HFFc6 (cell line): ENCODE data around the gene ATP11A. TPM values are rescaled to one million over a fixed set of nuclear protein-coding genes. Genes with fewer than 3 reads are reported as not detected.

ENCODE experiments used
- DNase-seq: peaks from one replicate; pipeline ENCODE4 v3.0.0-alpha.2; 2018
- H3K27ac Mint-ChIP-seq: 2 replicates; pipeline ENCODE4 v1.8.0; 2020; ENCODE audit warnings: mild to moderate bottlenecking, mixed read lengths
- H3K27me3 Mint-ChIP-seq: 2 replicates; pipeline ENCODE4 v1.8.0; 2021; ENCODE audit warnings: mild to moderate bottlenecking, moderate library complexity, mixed read lengths; ENCODE audit not compliant: insufficient read depth
- H3K36me3 Mint-ChIP-seq: 2 replicates; pipeline ENCODE4 v1.8.0; 2021; ENCODE audit warnings: low read depth, mixed read lengths
- H3K4me1 Mint-ChIP-seq: 2 replicates; pipeline ENCODE4 v1.8.0; 2020; ENCODE audit warnings: low read depth, mixed read lengths
- H3K4me3 Mint-ChIP-seq: 2 replicates; pipeline ENCODE4 v1.8.0; 2020; ENCODE audit warnings: mild to moderate bottlenecking, moderate library complexity, mixed read lengths
- H3K9me3 Mint-ChIP-seq: 2 replicates; pipeline ENCODE4 v1.8.0; 2020; ENCODE audit warnings: mild to moderate bottlenecking, mixed read lengths
- total RNA-seq, 6 experiments: library from RNA; stranded (reverse); fragmentation: NEBNext Ultra II Directional; extraction: Animal tissue kit (Norgen Biotek cat#: 25700); gene quantifications; 2 replicates in 1 of 6; 3 replicates in 5 of 6; pipeline ENCODE4 v1.2.3, GENCODE V29; 2021
- TF ChIP-seq, protein P1 (sequence below): fragments of 200-600 bp; sonication (generic); IDR thresholded peaks from 2 replicates; pipeline ENCODE4 v1.5.0; 2021; ENCODE audit warnings: antibody characterized with exemption, mild to moderate bottlenecking

ATP11A gene
- total RNA-seq, 6 experiments from 2014 or later, result 4.3 to 29.9 (median 6.5) TPM

DNA sequence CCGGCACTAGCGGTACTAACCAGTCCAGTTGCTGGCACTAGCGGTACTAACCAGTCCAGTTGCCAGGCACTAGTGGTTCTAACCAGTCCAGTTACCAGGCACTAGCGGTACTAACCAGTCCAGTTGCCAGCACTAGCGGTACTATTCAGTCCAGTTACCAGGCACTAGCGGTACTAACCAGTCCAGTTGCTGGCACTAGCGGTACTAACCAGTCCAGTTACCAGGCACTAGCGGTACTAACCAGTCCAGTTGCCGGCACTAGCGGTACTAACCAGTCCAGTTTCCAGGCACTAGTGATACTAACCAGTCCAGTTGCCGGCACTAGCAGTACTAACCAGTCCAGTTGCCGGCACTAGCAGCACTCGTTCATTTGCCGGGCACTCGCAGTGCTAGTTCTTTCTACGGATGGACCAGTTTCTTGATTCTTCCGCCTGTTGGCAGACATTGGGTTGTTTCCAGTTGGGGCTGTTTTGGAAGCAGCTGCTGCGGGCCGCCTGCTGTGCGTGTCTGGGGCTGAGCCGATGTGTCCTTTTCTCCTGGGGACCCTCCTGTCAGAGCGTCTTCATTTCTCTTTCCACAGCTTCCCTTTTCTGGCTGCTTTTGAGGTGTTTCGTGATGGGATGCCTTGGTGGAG lies 155.8 kb downstream of the ATP11A start:
- no peak overlapping the region for H3K27ac Mint-ChIP-seq
- no peaks in the 10 kb centered on the region for H3K4me1 Mint-ChIP-seq
- H3K36me3 Mint-ChIP-seq, result peaks cover 34% of the 10 kb centered on the region
- H3K27me3 Mint-ChIP-seq, result no peaks in the 10 kb centered on the region; the same call in 1 of the 2 replicates
- no peak for DNase-seq
- peaks cover 23% of the 10 kb centered on the region for H3K9me3 Mint-ChIP-seq
- H3K4me3 Mint-ChIP-seq, result no peak overlapping the region
- TF ChIP-seq, protein P1, sequence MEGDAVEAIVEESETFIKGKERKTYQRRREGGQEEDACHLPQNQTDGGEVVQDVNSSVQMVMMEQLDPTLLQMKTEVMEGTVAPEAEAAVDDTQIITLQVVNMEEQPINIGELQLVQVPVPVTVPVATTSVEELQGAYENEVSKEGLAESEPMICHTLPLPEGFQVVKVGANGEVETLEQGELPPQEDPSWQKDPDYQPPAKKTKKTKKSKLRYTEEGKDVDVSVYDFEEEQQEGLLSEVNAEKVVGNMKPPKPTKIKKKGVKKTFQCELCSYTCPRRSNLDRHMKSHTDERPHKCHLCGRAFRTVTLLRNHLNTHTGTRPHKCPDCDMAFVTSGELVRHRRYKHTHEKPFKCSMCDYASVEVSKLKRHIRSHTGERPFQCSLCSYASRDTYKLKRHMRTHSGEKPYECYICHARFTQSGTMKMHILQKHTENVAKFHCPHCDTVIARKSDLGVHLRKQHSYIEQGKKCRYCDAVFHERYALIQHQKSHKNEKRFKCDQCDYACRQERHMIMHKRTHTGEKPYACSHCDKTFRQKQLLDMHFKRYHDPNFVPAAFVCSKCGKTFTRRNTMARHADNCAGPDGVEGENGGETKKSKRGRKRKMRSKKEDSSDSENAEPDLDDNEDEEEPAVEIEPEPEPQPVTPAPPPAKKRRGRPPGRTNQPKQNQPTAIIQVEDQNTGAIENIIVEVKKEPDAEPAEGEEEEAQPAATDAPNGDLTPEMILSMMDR, result no peak

DNA sequence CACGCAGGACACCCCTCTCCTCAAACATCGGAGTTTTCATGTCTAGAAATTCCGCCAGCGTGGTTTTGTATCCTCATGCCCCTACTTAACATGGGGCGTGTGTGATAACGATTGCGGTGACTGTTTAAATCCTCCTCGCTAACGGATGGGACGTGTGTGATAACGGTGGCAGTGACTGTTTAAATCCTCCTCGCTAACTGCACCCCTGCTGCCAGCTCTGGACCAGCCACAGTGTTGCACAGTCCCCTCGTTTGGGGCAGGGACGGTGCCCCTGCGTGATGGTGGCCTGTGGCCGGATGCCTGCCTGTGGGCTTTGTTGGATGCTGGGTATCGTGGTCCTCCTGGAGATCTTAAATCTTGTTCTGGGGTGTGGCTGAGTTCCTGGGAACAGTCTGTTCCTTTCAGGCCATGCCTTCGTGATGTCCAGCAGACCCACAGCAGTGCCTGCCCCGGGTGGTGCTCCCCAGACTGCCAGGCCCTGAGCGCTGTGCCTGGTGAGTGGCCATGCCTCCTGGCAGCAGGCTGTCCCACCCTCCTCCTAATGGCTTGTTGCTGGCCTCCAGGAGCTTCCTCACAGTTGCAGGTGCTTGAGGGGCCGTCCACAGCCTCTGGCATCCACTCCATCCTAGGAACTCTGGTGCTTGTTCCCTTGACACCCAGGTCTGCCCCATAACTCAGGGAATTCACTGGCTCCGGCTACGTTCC lies 156.7 kb downstream of the ATP11A start:
- Mint-ChIP-seq H3K36me3 (peaks cover 34% of the 10 kb centered on the region), H3K27me3 (no peaks in the 10 kb centered on the region; the same call in 1 of the 2 replicates), H3K4me1 (no peaks in the 10 kb centered on the region), H3K4me3 (no peak overlapping the region), H3K9me3 (peaks cover 23% of the 10 kb centered on the region), H3K27ac (no peak overlapping the region)
- no peak for DNase-seq
- TF ChIP-seq, protein P1, result no peak

GRCh38 chr13:112849500-112849899 lies 159.7 kb downstream of the ATP11A start:
- no peak for DNase-seq
- H3K27me3 Mint-ChIP-seq, result no peaks in the 10 kb centered on the region; the same call in 1 of the 2 replicates
- TF ChIP-seq, protein P1, result no peak
- no peaks in the 10 kb centered on the region for H3K4me1 Mint-ChIP-seq
- peaks cover 15% of the 10 kb centered on the region for H3K9me3 Mint-ChIP-seq
- H3K4me3 Mint-ChIP-seq, result no peak overlapping the region
- no peak overlapping the region for H3K27ac Mint-ChIP-seq
- peaks cover 17% of the 10 kb centered on the region for H3K36me3 Mint-ChIP-seq

DNA sequence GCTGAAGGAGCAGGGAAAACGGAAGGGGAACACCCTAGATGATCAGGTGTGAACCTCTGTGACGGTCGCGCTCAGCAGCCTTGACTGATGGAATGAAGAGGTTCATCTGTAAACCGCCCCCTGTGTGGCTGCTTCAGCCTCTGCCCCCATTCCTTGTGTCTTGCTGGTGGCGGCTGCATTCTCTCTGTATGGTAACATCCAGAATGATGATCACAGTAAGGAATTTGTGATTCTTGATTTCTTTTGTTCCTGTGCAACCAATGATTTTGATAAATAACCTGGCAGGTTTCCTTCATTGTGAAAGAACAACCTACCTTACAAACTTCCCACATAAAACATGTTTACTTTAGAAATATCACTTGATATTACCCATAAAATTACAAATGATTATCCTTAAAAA lies 160.4 kb downstream of the ATP11A start:
- no peak for DNase-seq
- Mint-ChIP-seq H3K4me1 (no peaks in the 10 kb centered on the region), H3K9me3 (peaks cover 14% of the 10 kb centered on the region), H3K27ac (no peak overlapping the region), H3K4me3 (no peak overlapping the region), H3K27me3 (no peaks in the 10 kb centered on the region; the same call in 1 of the 2 replicates), H3K36me3 (peaks cover 16% of the 10 kb centered on the region)
- TF ChIP-seq, protein P1, result no peak

DNA sequence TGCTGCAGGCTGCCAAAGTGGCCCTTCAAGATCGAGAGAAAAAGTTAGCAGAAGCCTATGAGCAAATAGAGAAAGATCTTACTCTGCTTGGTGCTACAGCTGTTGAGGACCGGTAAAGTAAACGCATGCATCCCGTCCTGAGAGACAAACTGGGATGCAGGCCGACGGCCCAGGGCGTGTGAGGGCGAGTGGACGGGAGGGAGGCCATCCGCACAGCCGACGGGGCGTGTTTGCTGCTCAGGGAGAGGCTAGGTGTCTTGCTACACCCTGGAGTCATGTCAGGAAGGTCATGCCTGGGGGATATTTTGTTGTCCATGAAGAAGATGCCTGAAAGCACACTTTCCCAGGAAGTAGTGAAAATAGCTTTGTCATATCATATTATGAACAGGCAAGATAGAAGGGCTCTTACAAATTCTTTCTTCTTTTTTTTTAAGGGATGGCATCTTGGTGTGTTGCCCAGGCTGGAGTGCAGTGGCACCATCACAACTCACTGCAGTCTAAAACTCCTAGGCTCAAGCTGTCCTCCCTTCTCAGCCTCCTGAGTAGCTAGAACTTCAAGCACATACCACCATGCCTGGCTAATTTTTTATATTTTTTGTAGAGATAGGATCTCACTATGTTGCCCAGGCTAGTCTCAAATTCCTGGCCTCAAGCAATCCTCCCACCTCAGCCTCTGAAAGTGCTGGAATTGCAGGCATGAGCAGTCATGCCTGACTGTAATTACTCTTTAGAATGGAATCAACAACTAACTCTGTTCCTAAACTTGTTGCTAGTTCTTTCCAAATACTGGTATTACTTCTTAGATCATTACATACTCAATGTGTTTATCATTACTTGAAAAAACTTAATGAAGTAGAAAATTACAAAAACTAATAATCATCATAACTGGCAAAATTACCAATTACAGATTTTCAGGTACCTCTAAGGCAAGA lies 161.5 kb downstream of the ATP11A start:
- peaks cover 8% of the 10 kb centered on the region for H3K9me3 Mint-ChIP-seq
- peaks cover 9% of the 10 kb centered on the region for H3K36me3 Mint-ChIP-seq
- no peaks in the 10 kb centered on the region; the same call in 1 of the 2 replicates for H3K27me3 Mint-ChIP-seq
- H3K27ac Mint-ChIP-seq, result no peak overlapping the region
- TF ChIP-seq, protein P1, result no peak
- no peak overlapping the region for H3K4me3 Mint-ChIP-seq
- DNase-seq, result no peak
- no peaks in the 10 kb centered on the region for H3K4me1 Mint-ChIP-seq
